OCI-LY1 (cell line): Measurements from ENCODE around the gene CCIN.

Experiments used
- H2AFZ ChIP-seq: fragments of 200-600 bp; sonication (generic), shearing (Covaris generic); 2 replicates; pipeline ENCODE4 v1.6.0; 2014; ENCODE audit warnings: antibody characterized with exemption, mild to moderate bottlenecking, low read length
- H3F3A ChIP-seq: fragments of 200-600 bp; sonication (generic), shearing (Covaris generic); 2 replicates; pipeline ENCODE4 v1.6.0; 2014; ENCODE audit warnings: mild to moderate bottlenecking, antibody characterized with exemption, low read length, moderate library complexity; ENCODE audit not compliant: insufficient read depth
- H3K27ac ChIP-seq: fragments of 200-600 bp; sonication (generic); 2 replicates; pipeline ENCODE4 v1.5.1; 2014; ENCODE audit warnings: low read length, mixed run types, mild to moderate bottlenecking, low read depth; ENCODE audit not compliant: poor library complexity, severe bottlenecking
- H3K27me3 ChIP-seq: fragments of 200-600 bp; sonication (generic); 2 replicates; pipeline ENCODE4 v1.6.0; 2014; ENCODE audit warnings: antibody characterized with exemption, mild to moderate bottlenecking, low read length, moderate library complexity; ENCODE audit not compliant: insufficient read depth
- H3K36me3 ChIP-seq: fragments of 200-600 bp; sonication (generic); 2 replicates; pipeline ENCODE4 v1.6.1; 2014; ENCODE audit warnings: mild to moderate bottlenecking, antibody characterized with exemption, low read length, moderate library complexity, mixed read lengths; ENCODE audit not compliant: insufficient read depth
- H3K4me1 ChIP-seq: fragments of 200-600 bp; sonication (generic); 2 replicates; pipeline ENCODE4 v1.5.1; 2014; ENCODE audit warnings: mild to moderate bottlenecking, low read length, moderate library complexity; ENCODE audit not compliant: insufficient read depth, severe bottlenecking
- H3K4me2 ChIP-seq: fragments of 200-600 bp; sonication (generic), shearing (Covaris generic); 2 replicates; pipeline ENCODE4 v1.6.1; 2014; ENCODE audit warnings: low read length
- H3K4me3 ChIP-seq: fragments of 200-600 bp; sonication (generic); 2 replicates; pipeline ENCODE4 v1.5.1; 2014; ENCODE audit warnings: low read length, low read depth, mild to moderate bottlenecking, mixed read lengths; ENCODE audit not compliant: poor library complexity, severe bottlenecking
- H3K79me2 ChIP-seq: fragments of 200-600 bp; shearing (Covaris generic); 2 replicates; pipeline ENCODE4 v1.6.1; 2016; ENCODE audit warnings: mixed run types, low read length, mixed read lengths; ENCODE audit not compliant: insufficient read depth
- H3K9ac ChIP-seq: fragments of 200-600 bp; sonication (generic), shearing (Covaris generic); 2 replicates; pipeline ENCODE4 v1.6.1; 2014; ENCODE audit warnings: mild to moderate bottlenecking, low read length, mixed read lengths
- H3K9me2 ChIP-seq: fragments of 200-600 bp; sonication (generic), shearing (Covaris generic); 2 replicates; pipeline ENCODE4 v1.6.1; 2014; ENCODE audit warnings: low read depth, mild to moderate bottlenecking, low read length, mixed read lengths
- H3K9me3 ChIP-seq: fragments of 200-600 bp; shearing (Covaris generic); 2 replicates; pipeline ENCODE4 v1.6.1; 2014; ENCODE audit warnings: low read length, mixed read lengths
- H4K20me1 ChIP-seq: fragments of 200-600 bp; sonication (generic), shearing (Covaris generic); 2 replicates; pipeline ENCODE4 v1.6.0; 2016; ENCODE audit warnings: mild to moderate bottlenecking, low read length; ENCODE audit not compliant: insufficient read depth
- EZH2 ChIP-seq: fragments of 200-600 bp; sonication (generic), shearing (Covaris generic); IDR thresholded peaks from 2 replicates; pipeline ENCODE4 v1.8.0; 2017; ENCODE audit warnings: borderline replicate concordance, mixed run types, mild to moderate bottlenecking, antibody characterized with exemption, low read length, moderate library complexity, mixed read lengths
- TF ChIP-seq, protein P1 (sequence below): fragments of 200-600 bp; sonication (generic), shearing (Covaris generic); IDR thresholded peaks from 2 replicates; pipeline ENCODE4 v1.5.1; 2017; ENCODE audit warnings: mild to moderate bottlenecking, antibody characterized with exemption, low read length, moderate library complexity, mixed read lengths

The CCIN gene

DNA sequence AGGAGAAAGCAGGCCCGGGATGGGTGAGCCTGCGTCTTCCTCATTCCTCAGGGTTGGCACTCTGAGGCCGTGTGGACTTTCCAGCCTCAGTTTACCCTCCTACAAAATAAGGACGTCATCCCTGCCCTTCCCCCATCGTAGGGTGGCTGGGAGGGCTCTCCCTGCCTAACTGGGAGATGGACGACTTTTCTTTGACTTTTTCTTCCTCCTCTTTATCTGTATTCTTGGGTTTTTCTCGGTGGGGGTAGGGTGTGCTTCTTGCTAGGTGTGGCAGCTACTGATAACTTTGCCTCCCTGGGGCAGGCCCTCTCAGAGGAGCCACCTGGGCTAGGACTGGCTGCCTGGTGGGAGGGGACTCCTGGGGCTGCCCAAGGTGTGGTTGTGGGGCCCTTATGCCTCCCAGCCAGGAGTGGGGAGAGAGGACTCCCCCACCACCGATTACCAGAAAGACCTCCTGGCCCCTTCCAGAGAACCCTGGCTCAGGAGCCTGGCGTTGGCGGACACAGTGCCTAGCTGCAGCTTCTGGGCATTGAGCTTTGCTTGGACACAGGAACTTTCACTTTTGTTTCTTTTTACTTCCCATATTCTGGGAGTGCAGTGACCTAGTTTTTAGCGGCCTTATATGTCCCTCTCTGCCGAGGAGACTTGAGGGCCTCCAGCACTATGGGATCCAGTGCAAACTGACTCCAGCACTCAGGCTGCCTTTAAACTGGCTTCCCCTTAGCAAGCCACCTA, 26.5 kb upstream of the CCIN start:
- H3K9me3 ChIP-seq = no peaks in the 10 kb centered on the region
- H4K20me1 ChIP-seq = no peaks in the 10 kb centered on the region
- H3K4me2 ChIP-seq = no peak overlapping the region

DNA sequence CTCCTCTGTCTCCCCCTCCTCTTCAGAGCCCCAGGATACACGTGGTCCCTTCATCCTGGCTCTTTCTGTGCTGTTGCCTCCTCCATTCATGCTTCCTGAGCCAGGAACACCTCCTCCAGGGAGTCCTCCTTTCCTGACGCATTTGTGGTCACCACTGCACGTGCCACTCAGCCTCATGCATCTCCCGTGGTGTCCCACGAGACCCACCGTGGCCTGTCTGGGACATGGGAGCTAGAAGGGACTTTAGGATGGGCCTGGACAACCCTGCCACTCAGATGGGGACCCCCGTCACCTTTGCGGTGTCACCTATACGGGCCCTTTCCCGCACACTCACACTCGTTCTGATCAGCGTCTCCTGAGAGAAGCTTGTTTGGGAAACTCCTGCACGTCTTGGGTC, 25.9 kb upstream of the CCIN start:
- Histone ChIP-seq H4K20me1 (no peaks in the 10 kb centered on the region), H3K36me3 (no peaks in the 10 kb centered on the region), H3F3A (no peaks in the 10 kb centered on the region), H3K27me3 (0 out of 2 replicates have a peak, but pooled peaks cover 6% of the 10 kb centered on the region), H3K9ac (no peak overlapping the region), H3K4me2 (no peak overlapping the region), H3K27ac (no peak overlapping the region), H3K9me2 (no peaks in the 10 kb centered on the region), H3K4me3 (no peak overlapping the region), H3K9me3 (no peaks in the 10 kb centered on the region), H3K79me2 (no peaks in the 10 kb centered on the region), H2AFZ (no peak overlapping the region), H3K4me1 (no peaks in the 10 kb centered on the region)
- TF ChIP-seq EZH2 = no peak
- TF ChIP-seq, protein P1, sequence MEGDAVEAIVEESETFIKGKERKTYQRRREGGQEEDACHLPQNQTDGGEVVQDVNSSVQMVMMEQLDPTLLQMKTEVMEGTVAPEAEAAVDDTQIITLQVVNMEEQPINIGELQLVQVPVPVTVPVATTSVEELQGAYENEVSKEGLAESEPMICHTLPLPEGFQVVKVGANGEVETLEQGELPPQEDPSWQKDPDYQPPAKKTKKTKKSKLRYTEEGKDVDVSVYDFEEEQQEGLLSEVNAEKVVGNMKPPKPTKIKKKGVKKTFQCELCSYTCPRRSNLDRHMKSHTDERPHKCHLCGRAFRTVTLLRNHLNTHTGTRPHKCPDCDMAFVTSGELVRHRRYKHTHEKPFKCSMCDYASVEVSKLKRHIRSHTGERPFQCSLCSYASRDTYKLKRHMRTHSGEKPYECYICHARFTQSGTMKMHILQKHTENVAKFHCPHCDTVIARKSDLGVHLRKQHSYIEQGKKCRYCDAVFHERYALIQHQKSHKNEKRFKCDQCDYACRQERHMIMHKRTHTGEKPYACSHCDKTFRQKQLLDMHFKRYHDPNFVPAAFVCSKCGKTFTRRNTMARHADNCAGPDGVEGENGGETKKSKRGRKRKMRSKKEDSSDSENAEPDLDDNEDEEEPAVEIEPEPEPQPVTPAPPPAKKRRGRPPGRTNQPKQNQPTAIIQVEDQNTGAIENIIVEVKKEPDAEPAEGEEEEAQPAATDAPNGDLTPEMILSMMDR = no peak

More for the DNA sequence above, 26.5 kb upstream of the CCIN start:
- Histone ChIP-seq H2AFZ (no peak overlapping the region), H3K27me3 (0 out of 2 replicates have a peak, but pooled peaks cover 7% of the 10 kb centered on the region), H3K36me3 (no peaks in the 10 kb centered on the region), H3K4me3 (no peak overlapping the region), H3F3A (no peaks in the 10 kb centered on the region), H3K9me2 (no peaks in the 10 kb centered on the region), H3K79me2 (no peaks in the 10 kb centered on the region), H3K27ac (no peak overlapping the region), H3K4me1 (no peaks in the 10 kb centered on the region), H3K9ac (no peak overlapping the region)
- TF ChIP-seq, protein P1 = no peak
- no peak for TF ChIP-seq EZH2

DNA sequence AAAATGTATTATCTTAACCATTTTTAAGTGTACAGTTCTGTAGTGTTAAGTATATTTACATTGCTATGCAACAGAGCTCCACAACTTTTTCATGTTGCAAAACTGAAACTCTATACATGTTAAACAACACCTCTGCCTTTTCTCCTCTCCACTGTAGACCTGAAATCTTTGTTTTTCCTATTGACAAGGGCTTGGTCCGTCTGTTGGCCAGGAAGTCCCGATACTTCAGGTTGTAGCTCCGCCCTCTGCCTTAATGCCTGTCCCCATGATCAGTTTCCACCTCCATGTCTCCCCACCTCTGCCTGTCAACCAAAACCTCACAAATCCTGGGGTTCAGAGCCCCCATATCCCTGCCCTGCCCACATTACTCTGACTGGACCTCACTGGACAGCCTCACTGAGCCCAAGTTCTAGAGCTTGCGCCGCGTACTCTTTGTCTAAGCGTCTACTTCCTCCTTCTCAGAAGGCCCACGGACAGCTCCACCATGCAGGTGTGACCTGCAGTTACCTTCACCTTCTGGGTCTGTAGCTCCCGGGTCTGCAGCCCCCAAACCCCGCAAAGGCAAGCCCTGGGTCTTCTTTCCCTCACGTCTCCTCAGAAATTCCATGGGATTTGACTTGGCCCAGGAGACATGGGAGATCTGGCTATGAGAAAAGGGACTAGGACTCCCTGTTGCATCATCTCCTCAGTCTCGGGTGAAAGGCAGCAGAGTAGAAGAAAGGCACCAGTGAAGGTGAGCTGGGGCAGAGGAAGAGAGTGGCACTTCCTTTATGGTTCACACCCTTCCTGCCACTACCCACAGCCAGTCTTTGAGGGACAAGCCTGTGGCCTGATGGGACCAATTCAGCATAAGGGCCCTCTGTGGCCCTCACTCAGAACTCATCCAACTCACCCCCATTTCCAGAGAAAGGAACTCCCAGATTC, 24.6 kb upstream of the CCIN start:
- Histone ChIP-seq H3K9me2 (no peaks in the 10 kb centered on the region), H3K4me2 (no peak overlapping the region), H3K9ac (no peak overlapping the region), H3K79me2 (no peaks in the 10 kb centered on the region), H3K9me3 (no peaks in the 10 kb centered on the region), H3K4me1 (peaks cover 3% of the 10 kb centered on the region), H3K27me3 (0 out of 2 replicates have a peak, but pooled peaks cover 6% of the 10 kb centered on the region), H4K20me1 (no peaks in the 10 kb centered on the region), H3F3A (no peaks in the 10 kb centered on the region), H3K4me3 (no peak overlapping the region), H2AFZ (no peak overlapping the region), H3K27ac (no peak overlapping the region), H3K36me3 (no peaks in the 10 kb centered on the region)
- no peak for TF ChIP-seq EZH2
- TF ChIP-seq, protein P1 = no peak
